HepG2 (cell line): ENCODE results near the gene PIP5KL1. TPM values are rescaled to one million over a fixed set of nuclear protein-coding genes. Genes with fewer than 3 reads are reported as not detected.

ENCODE experiments used
- ATAC-seq: fragments of 200-7000 bp; cut with Tn5 transposase; 3 replicates; pipeline ENCODE4 v1.9.1; 2020; ENCODE audit warnings: mild to moderate bottlenecking, moderate library complexity
- BruUV-seq: library from RNA; stranded (reverse); fragments of 400-500 nt; replicated peaks from 2 replicates; lab custom pipeline; 2021; lab: Mats Ljungman, UMichigan
- CTCF ChIA-PET: fragments of 300-600 bp; formaldehyde crosslinking; extraction: SDS; loops from one replicate; lab custom pipeline; 2021; ENCODE audit warnings: low total read pairs, inconsistent platforms, low intra/inter-chr PET ratio; lab: Yijun Ruan, JAX
- POLR2A ChIA-PET: fragments of 350-600 bp; sonication (Branson Sonifier 250); formaldehyde crosslinking; loops from one replicate; lab custom pipeline; 2020; ENCODE audit warnings: antibody characterized with exemption, inconsistent platforms; lab: Yijun Ruan, JAX
- DNase-seq: peaks from one replicate; pipeline ENCODE4 v3.0.0-alpha.2; 2015; ENCODE audit warnings: low spot score
- FAIRE-seq: peaks from 3 replicates; lab custom pipeline; 2011; peaks lifted over from hg19 to GRCh38; lab: Jason Lieb, UNC
- H2AFZ ChIP-seq: one replicate; pipeline ENCODE4 v1.6.1; 2011; ENCODE audit warnings: low read length, inconsistent platforms
- H3K27ac ChIP-seq: fragments of 300-600 bp; 3 replicates; pipeline ENCODE4 v1.8.0; 2011; ENCODE audit warnings: mixed run types, mild to moderate bottlenecking, mixed read lengths, low read length, inconsistent platforms; ENCODE audit not compliant: insufficient read depth; ENCODE audit errors: extremely low read length
- H3K27me3 ChIP-seq, 2 experiments: fragments of 200-600 bp in 1 of 2; 2 replicates in 1 of 2; 3 replicates in 1 of 2; pipeline versions ENCODE4 v1.6.0 to v1.8.0; 2011; ENCODE audit warnings: low read length in 2 of 2, mild to moderate bottlenecking in 2 of 2, moderate library complexity in 2 of 2, inconsistent platforms in 1 of 2; ENCODE audit not compliant: insufficient read depth in 2 of 2, control insufficient read depth in 1 of 2
- H3K36me3 ChIP-seq, 2 experiments: fragments of 200-600 bp in 1 of 2; replicated peaks in 1 of 2; 2 replicates in 1 of 2; 3 replicates in 1 of 2; pipeline versions ENCODE4 v1.5.1 to v1.8.0; 2011; ENCODE audit warnings: low read length in 2 of 2, inconsistent platforms in 1 of 2; ENCODE audit not compliant: insufficient read depth in 2 of 2, control insufficient read depth in 1 of 2
- H3K4me1 ChIP-seq: 2 replicates; pipeline ENCODE4 v1.5.1; 2012; ENCODE audit warnings: low read length, inconsistent platforms; ENCODE audit not compliant: insufficient read depth
- H3K4me2 ChIP-seq: 2 replicates; pipeline ENCODE4 v1.6.0; 2011; ENCODE audit warnings: low read depth, low read length, inconsistent platforms
- H3K4me3 ChIP-seq, 3 experiments: fragments of 200-600 bp in 1 of 3; sonication (generic), shearing (Covaris generic) in 1 of 3; replicated peaks in 1 of 3; 2 replicates each; pipeline ENCODE4 v1.5.1; 2011 to 2016; ENCODE audit warnings: low read length in 3 of 3, inconsistent platforms in 2 of 3, low read depth in 2 of 3, mild to moderate bottlenecking in 2 of 3, control low read depth in 1 of 3, mixed read lengths in 1 of 3; ENCODE audit not compliant: insufficient read depth in 1 of 3
- H3K79me2 ChIP-seq: one replicate; pipeline ENCODE4 v1.6.1; 2011; ENCODE audit warnings: low read length, inconsistent platforms; ENCODE audit not compliant: insufficient read depth
- H3K9ac ChIP-seq: 2 replicates; pipeline ENCODE4 v1.6.0; 2011; ENCODE audit warnings: mild to moderate bottlenecking, low read depth, low read length, inconsistent platforms; ENCODE audit not compliant: insufficient read depth
- H3K9me3 ChIP-seq: 2 replicates; pipeline ENCODE4 v1.5.1; 2012; ENCODE audit warnings: mild to moderate bottlenecking, low read length
- H4K20me1 ChIP-seq: 2 replicates; pipeline ENCODE4 v1.6.0; 2011; ENCODE audit warnings: inconsistent platforms, mild to moderate bottlenecking, low read length, moderate library complexity; ENCODE audit not compliant: insufficient read depth
- BCL3 ChIP-seq: sonication (generic); formaldehyde crosslinking; IDR thresholded peaks from 2 replicates; pipeline ENCODE4 v1.5.1; 2020; ENCODE audit warnings: mild to moderate bottlenecking, missing genetic modification reagents, moderate library complexity
- BCL6 ChIP-seq: IDR thresholded peaks from 2 replicates; pipeline ENCODE4 v1.6.1; 2016; ENCODE audit warnings: missing genetic modification reagents, missing compliant biosample characterization
- CENPBD1 ChIP-seq: sonication (generic); formaldehyde crosslinking; IDR thresholded peaks from 2 replicates; pipeline ENCODE4 v1.8.0; 2022; ENCODE audit warnings: missing genetic modification reagents, low read depth, mild to moderate bottlenecking, borderline replicate concordance
- DMTF1 ChIP-seq: sonication (generic); formaldehyde crosslinking; IDR thresholded peaks from 2 replicates; pipeline ENCODE4 v1.4.0; 2020; ENCODE audit warnings: mild to moderate bottlenecking, missing genetic modification reagents
- GATA4 ChIP-seq: sonication (generic); IDR thresholded peaks from 2 replicates; pipeline ENCODE4 v1.6.1; 2016; ENCODE audit warnings: antibody characterized with exemption, low read depth, borderline replicate concordance
- GTF2F1 ChIP-seq: fragments of 150-350 bp; IDR thresholded peaks from 2 replicates; pipeline ENCODE4 v1.6.1; 2014; ENCODE audit warnings: low read length
- HDAC1 ChIP-seq: sonication (generic); formaldehyde crosslinking; IDR thresholded peaks from 2 replicates; pipeline ENCODE4 v1.5.1; 2020; ENCODE audit warnings: mild to moderate bottlenecking, missing genetic modification reagents
- HES4 ChIP-seq: sonication (generic); formaldehyde crosslinking; IDR thresholded peaks from 2 replicates; pipeline ENCODE4 v1.9.0; 2021; ENCODE audit warnings: mild to moderate bottlenecking, missing genetic modification reagents, borderline replicate concordance
- IKZF5 ChIP-seq: IDR thresholded peaks from 2 replicates; pipeline ENCODE4 v1.6.1; 2018; ENCODE audit warnings: missing genetic modification reagents, mild to moderate bottlenecking, missing compliant biosample characterization
- IRF1 ChIP-seq: sonication (generic); formaldehyde crosslinking; IDR thresholded peaks from 2 replicates; pipeline ENCODE4 v1.4.0; 2020; ENCODE audit warnings: low read depth, mild to moderate bottlenecking, missing genetic modification reagents
- KAT8 ChIP-seq: IDR thresholded peaks from 2 replicates; pipeline ENCODE4 v1.6.1; 2016; ENCODE audit warnings: missing genetic modification reagents, missing compliant biosample characterization
- KDM1A ChIP-seq: IDR thresholded peaks from 2 replicates; pipeline ENCODE4 v1.6.1; 2016; ENCODE audit warnings: missing compliant biosample characterization
- MTF2 ChIP-seq: sonication (generic); formaldehyde crosslinking; IDR thresholded peaks from 2 replicates; pipeline ENCODE4 v1.5.0; 2020; ENCODE audit warnings: missing genetic modification reagents, borderline replicate concordance
- TP53 ChIP-seq: sonication (generic); formaldehyde crosslinking; conservative IDR thresholded peaks from 2 replicates; pipeline ENCODE4 v1.4.0; 2020; ENCODE audit warnings: missing genetic modification reagents
- ZFP36 ChIP-seq: fragments of 150-350 bp; IDR thresholded peaks from 2 replicates; pipeline ENCODE4 v1.6.1; 2018; ENCODE audit warnings: borderline replicate concordance, low read length, low read depth; ENCODE audit not compliant: partially characterized antibody
- ZNF264 ChIP-seq: sonication (generic); formaldehyde crosslinking; IDR thresholded peaks from 2 replicates; pipeline ENCODE4 v1.4.0; 2020; ENCODE audit warnings: missing genetic modification reagents
- ZNF589 ChIP-seq: sonication (generic); formaldehyde crosslinking; conservative IDR thresholded peaks from 2 replicates; pipeline ENCODE4 v1.8.0; 2022; ENCODE audit warnings: mild to moderate bottlenecking, moderate library complexity, missing genetic modification reagents
- ZNF615 ChIP-seq: sonication (generic); formaldehyde crosslinking; IDR thresholded peaks from 2 replicates; pipeline ENCODE4 v1.5.0; 2020; ENCODE audit warnings: mild to moderate bottlenecking, missing genetic modification reagents, borderline replicate concordance
- ZNF703 ChIP-seq: sonication (generic); formaldehyde crosslinking; IDR thresholded peaks from 2 replicates; pipeline ENCODE4 v1.5.1; 2020; ENCODE audit warnings: missing genetic modification reagents, mild to moderate bottlenecking, moderate library complexity, borderline replicate concordance
- ZNF724P ChIP-seq: sonication (generic); formaldehyde crosslinking; IDR thresholded peaks from 2 replicates; pipeline ENCODE4 v1.8.0; 2022; ENCODE audit warnings: missing genetic modification reagents, borderline replicate concordance
- WGBS: methylation state at CpG from one replicate; pipeline ENCODE4 v1.1.6; 2017; ENCODE audit warnings: low lambda C conversion rate; 5-methylcytosine and 5-hydroxymethylcytosine counted together
- in situ Hi-C: cut with HindIII; loops from 2 replicates; pipeline ENCODE4 v1.10.0; 2017; ENCODE audit warnings: low pct_unique_long_range_greater_than_20kb; ENCODE audit not compliant: extremely low pct_ligation_motif_present
- intact Hi-C: fragments of 100-400 bp; cut with micrococcal nuclease; formaldehyde crosslinking; loops from one replicate; pipeline ENCODE4 v1.10.0; 2022; ENCODE audit not compliant: unreplicated experiment
- polyA plus RNA-seq, 8 experiments: library from polyadenylated mRNA; depleted of rRNA in 3 of 8; stranded (reverse) in 7 of 8; unstranded in 1 of 8; fragments of >200 nt; fragmentation: Illumina TruSeq in 4 of 8; extraction: Trizol in 4 of 8; gene quantifications; 2 replicates each; pipeline versions ENCODE4 v1.2.1 to v1.2.3, GENCODE V29; 2011 to 2016; ENCODE audit warnings: low read depth in 4 of 8, missing spikeins in 1 of 8, mixed read lengths in 1 of 8; ENCODE audit not compliant: insufficient read depth in 1 of 8
- total RNA-seq, 5 experiments: library from RNA; depleted of rRNA; stranded (reverse); fragments of >200 nt; fragmentation: Illumina TruSeq; extraction: Trizol; gene quantifications; 2 replicates each; pipeline ENCODE4 v1.2.3, GENCODE V29; 2016; ENCODE audit warnings: low read depth in 1 of 5

The PIP5KL1 gene
- total and polyA plus RNA-seq, 2 of the 13 experiments (the other 11 are each of a cell fraction or from before 2014, with no cell fraction given) = 0.20 to 0.49 TPM

GRCh38 chr9:127963041-127963358 lies 32.4 kb upstream of the PIP5KL1 start (continued):
- TF ChIP-seq IRF1 (CRISPR knock-in tag) (no peak), ZNF724P (no peak), CENPBD1 (CRISPR knock-in tag) (no peak), ZNF264 (CRISPR knock-in tag) (no peak), GATA4 (no peak), TP53 (CRISPR knock-in tag) (no peak), HES4 (no peak)

GRCh38 chr9:127962278-127962677 lies 31.7 kb upstream of the PIP5KL1 start:
- H3K4me1 ChIP-seq = peaks cover 60% of the 10 kb centered on the region
- peaks cover 1 to 9% of the 10 kb centered on the region in 2 experiments; a peak in 3 of 5 replicates for H3K36me3 ChIP-seq
- WGBS = 90% methylated on average over 2 of the region's 3 CpGs
- H3K79me2 ChIP-seq = peaks cover 86% of the 10 kb centered on the region
- in situ Hi-C loops = no loop called here
- intact Hi-C loops = no loop called here
- H4K20me1 ChIP-seq = no peaks in the 10 kb centered on the region
- ChIA-PET CTCF (no interaction called here), POLR2A (no interaction called here)
- no peaks in the 10 kb centered on the region for H3K27me3 ChIP-seq
- ATAC-seq (no peak), FAIRE-seq (no peak), DNase-seq (no peak)
- no peak overlapping the region for H3K27ac ChIP-seq
- no peak overlapping the region for H2AFZ ChIP-seq
- no TSS peak for BruUV-seq
- H3K9ac ChIP-seq = no peak overlapping the region
- H3K4me3 ChIP-seq = no peak overlapping the region
- H3K9me3 ChIP-seq = no peaks in the 10 kb centered on the region
- H3K4me2 ChIP-seq = no peak overlapping the region
- TF ChIP-seq GTF2F1 = no peak
- TF ChIP-seq MTF2 = no peak
- no peak for TF ChIP-seq ZNF589 (CRISPR knock-in tag)
- no peak for TF ChIP-seq BCL3
- no peak for TF ChIP-seq KDM1A (CRISPR knock-in tag)
- no peak for TF ChIP-seq ZFP36
- no peak for TF ChIP-seq HDAC1 (CRISPR knock-in tag)
- TF ChIP-seq KAT8 (CRISPR knock-in tag) = no peak
- TF ChIP-seq DMTF1 (CRISPR knock-in tag) = no peak
- no peak for TF ChIP-seq BCL6 (CRISPR knock-in tag)
- no peak for TF ChIP-seq ZNF703
- no peak for TF ChIP-seq ZNF615 (CRISPR knock-in tag)
- TF ChIP-seq IKZF5 (CRISPR knock-in tag) = no peak
